HepG2 (cell line): Measurements from ENCODE around the gene FAM156A. TPM values are rescaled to one million over a fixed set of nuclear protein-coding genes. Genes with fewer than 3 reads are reported as not detected.
"Not testable (repeated sequence)": the region's sequence is repeated elsewhere in the genome, so short reads cannot be mapped to it uniquely, and the experiment has no call there.

Experiments
- ATAC-seq: fragments of 200-7000 bp; cut with Tn5 transposase; 3 replicates; pipeline ENCODE4 v1.9.1; 2020; ENCODE audit warnings: mild to moderate bottlenecking, moderate library complexity
- BruUV-seq: library from RNA; stranded (reverse); fragments of 400-500 nt; replicated peaks from 2 replicates; lab custom pipeline; 2021; lab: Mats Ljungman, UMichigan
- CTCF ChIA-PET: fragments of 300-600 bp; formaldehyde crosslinking; extraction: SDS; loops from one replicate; lab custom pipeline; 2021; ENCODE audit warnings: low total read pairs, inconsistent platforms, low intra/inter-chr PET ratio; lab: Yijun Ruan, JAX
- POLR2A ChIA-PET: fragments of 350-600 bp; sonication (Branson Sonifier 250); formaldehyde crosslinking; loops from one replicate; lab custom pipeline; 2020; ENCODE audit warnings: antibody characterized with exemption, inconsistent platforms; lab: Yijun Ruan, JAX
- DNase-seq: peaks from one replicate; pipeline ENCODE4 v3.0.0-alpha.2; 2015; ENCODE audit warnings: low spot score
- FAIRE-seq: peaks from 3 replicates; lab custom pipeline; 2011; peaks lifted over from hg19 to GRCh38; lab: Jason Lieb, UNC
- H2AFZ ChIP-seq: one replicate; pipeline ENCODE4 v1.6.1; 2011; ENCODE audit warnings: low read length, inconsistent platforms
- H3K27ac ChIP-seq: fragments of 300-600 bp; 3 replicates; pipeline ENCODE4 v1.8.0; 2011; ENCODE audit warnings: mixed run types, mild to moderate bottlenecking, mixed read lengths, low read length, inconsistent platforms; ENCODE audit not compliant: insufficient read depth; ENCODE audit errors: extremely low read length
- H3K27me3 ChIP-seq, 2 experiments: fragments of 200-600 bp in 1 of 2; 2 replicates in 1 of 2; 3 replicates in 1 of 2; pipeline versions ENCODE4 v1.6.0 to v1.8.0; 2011; ENCODE audit warnings: low read length in 2 of 2, mild to moderate bottlenecking in 2 of 2, moderate library complexity in 2 of 2, inconsistent platforms in 1 of 2; ENCODE audit not compliant: insufficient read depth in 2 of 2, control insufficient read depth in 1 of 2
- H3K36me3 ChIP-seq, 2 experiments: fragments of 200-600 bp in 1 of 2; replicated peaks in 1 of 2; 2 replicates in 1 of 2; 3 replicates in 1 of 2; pipeline versions ENCODE4 v1.5.1 to v1.8.0; 2011; ENCODE audit warnings: low read length in 2 of 2, inconsistent platforms in 1 of 2; ENCODE audit not compliant: insufficient read depth in 2 of 2, control insufficient read depth in 1 of 2
- H3K4me1 ChIP-seq: 2 replicates; pipeline ENCODE4 v1.5.1; 2012; ENCODE audit warnings: low read length, inconsistent platforms; ENCODE audit not compliant: insufficient read depth
- H3K4me2 ChIP-seq: 2 replicates; pipeline ENCODE4 v1.6.0; 2011; ENCODE audit warnings: low read depth, low read length, inconsistent platforms
- H3K4me3 ChIP-seq, 3 experiments: fragments of 200-600 bp in 1 of 3; sonication (generic), shearing (Covaris generic) in 1 of 3; replicated peaks in 1 of 3; 2 replicates each; pipeline ENCODE4 v1.5.1; 2011 to 2016; ENCODE audit warnings: low read length in 3 of 3, inconsistent platforms in 2 of 3, low read depth in 2 of 3, mild to moderate bottlenecking in 2 of 3, control low read depth in 1 of 3, mixed read lengths in 1 of 3; ENCODE audit not compliant: insufficient read depth in 1 of 3
- H3K79me2 ChIP-seq: one replicate; pipeline ENCODE4 v1.6.1; 2011; ENCODE audit warnings: low read length, inconsistent platforms; ENCODE audit not compliant: insufficient read depth
- H3K9ac ChIP-seq: 2 replicates; pipeline ENCODE4 v1.6.0; 2011; ENCODE audit warnings: mild to moderate bottlenecking, low read depth, low read length, inconsistent platforms; ENCODE audit not compliant: insufficient read depth
- H3K9me3 ChIP-seq: 2 replicates; pipeline ENCODE4 v1.5.1; 2012; ENCODE audit warnings: mild to moderate bottlenecking, low read length
- H4K20me1 ChIP-seq: 2 replicates; pipeline ENCODE4 v1.6.0; 2011; ENCODE audit warnings: inconsistent platforms, mild to moderate bottlenecking, low read length, moderate library complexity; ENCODE audit not compliant: insufficient read depth
- WGBS: methylation state at CpG from one replicate; pipeline ENCODE4 v1.1.6; 2017; ENCODE audit warnings: low lambda C conversion rate; 5-methylcytosine and 5-hydroxymethylcytosine counted together
- in situ Hi-C: cut with HindIII; loops from 2 replicates; pipeline ENCODE4 v1.10.0; 2017; ENCODE audit warnings: low pct_unique_long_range_greater_than_20kb; ENCODE audit not compliant: extremely low pct_ligation_motif_present
- intact Hi-C: fragments of 100-400 bp; cut with micrococcal nuclease; formaldehyde crosslinking; loops from one replicate; pipeline ENCODE4 v1.10.0; 2022; ENCODE audit not compliant: unreplicated experiment
- polyA plus RNA-seq, 8 experiments: library from polyadenylated mRNA; depleted of rRNA in 3 of 8; stranded (reverse) in 7 of 8; unstranded in 1 of 8; fragments of >200 nt; fragmentation: Illumina TruSeq in 4 of 8; extraction: Trizol in 4 of 8; gene quantifications; 2 replicates each; pipeline versions ENCODE4 v1.2.1 to v1.2.3, GENCODE V29; 2011 to 2016; ENCODE audit warnings: low read depth in 4 of 8, missing spikeins in 1 of 8, mixed read lengths in 1 of 8; ENCODE audit not compliant: insufficient read depth in 1 of 8
- total RNA-seq, 5 experiments: library from RNA; depleted of rRNA; stranded (reverse); fragments of >200 nt; fragmentation: Illumina TruSeq; extraction: Trizol; gene quantifications; 2 replicates each; pipeline ENCODE4 v1.2.3, GENCODE V29; 2016; ENCODE audit warnings: low read depth in 1 of 5

FAM156A gene
- total and polyA plus RNA-seq, 2 of the 13 experiments (the other 11 are each of a cell fraction or from before 2014, with no cell fraction given): 15.4 to 53.8 TPM

DNA sequence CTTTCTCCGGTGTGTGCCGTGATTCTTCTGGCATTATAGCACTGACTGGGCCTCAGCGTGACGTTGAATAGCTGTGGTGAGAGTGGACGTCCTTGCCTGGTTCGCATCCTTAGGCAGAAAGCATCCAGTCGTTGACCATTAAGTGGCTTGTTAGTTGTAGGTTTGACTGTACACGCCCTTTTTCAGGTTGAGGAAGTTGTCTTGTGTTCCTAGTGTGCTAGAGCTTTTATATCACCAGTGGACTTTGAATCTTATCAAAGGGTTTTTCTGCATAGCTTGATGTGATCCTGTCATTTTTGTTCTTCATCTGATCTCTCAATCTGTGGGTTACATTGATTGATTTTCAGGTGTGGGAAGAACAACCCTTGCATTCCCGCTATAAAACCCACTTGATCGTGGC is 52.8 kb downstream of the FAM156A start:
- BruUV-seq, H3K36me3 ChIP-seq, POLR2A ChIA-PET, FAIRE-seq, H3K27ac ChIP-seq, H3K4me1 ChIP-seq, H3K4me2 ChIP-seq, intact Hi-C loops, H3K79me2 ChIP-seq, H4K20me1 ChIP-seq, in situ Hi-C loops, H3K9me3 ChIP-seq, H3K27me3 ChIP-seq, CTCF ChIA-PET, ATAC-seq, H2AFZ ChIP-seq, H3K4me3 ChIP-seq, DNase-seq, H3K9ac ChIP-seq: not testable (repeated sequence)
- no CpG with 5 or more reads among the region's 10 CpGs for WGBS

Other genes starting within 250 kb of the FAM156A start
- gene SSX2B, start 207.3 kb downstream of the FAM156A start, total RNA-seq (2016; rRNA removed; fragmentation: Illumina TruSeq; extraction: Trizol): not detected in 2 replicates
- gene SSX2B, start 207.3 kb downstream of the FAM156A start, polyA plus RNA-seq (2011; rRNA removed): not detected in 2 replicates
- gene SPANXN5, start 161.1 kb downstream of the FAM156A start, total RNA-seq (2016; rRNA removed; fragmentation: Illumina TruSeq; extraction: Trizol): not detected in 2 replicates
- gene SPANXN5, start 161.1 kb downstream of the FAM156A start, polyA plus RNA-seq (2011; rRNA removed): not detected in 2 replicates
- not detected in 2 replicates for gene XAGE5, start 147.2 kb downstream of the FAM156A start, total RNA-seq (2016; rRNA removed; fragmentation: Illumina TruSeq; extraction: Trizol)
- not detected in 2 replicates for gene XAGE5, start 147.2 kb downstream of the FAM156A start, polyA plus RNA-seq (2011; rRNA removed)
- gene XAGE3, start 90.4 kb downstream of the FAM156A start, total RNA-seq (2016; rRNA removed; fragmentation: Illumina TruSeq; extraction: Trizol): not detected in 2 replicates
- not detected in 2 replicates for gene XAGE3, start 90.4 kb downstream of the FAM156A start, polyA plus RNA-seq (2011; rRNA removed)
- 6.3 and 7.8 TPM in 2 replicates for gene FAM156B, start 61.2 kb downstream of the FAM156A start, total RNA-seq (2016; rRNA removed; fragmentation: Illumina TruSeq; extraction: Trizol)
- 82.1 and 85.9 TPM in 2 replicates for gene FAM156B, start 61.2 kb downstream of the FAM156A start, polyA plus RNA-seq (2011; rRNA removed)
- not detected in 2 replicates for gene GPR173, start 90.3 kb upstream of the FAM156A start, total RNA-seq (2016; rRNA removed; fragmentation: Illumina TruSeq; extraction: Trizol)
- 0.04 and 0.10 TPM in 2 replicates for gene GPR173, start 90.3 kb upstream of the FAM156A start, polyA plus RNA-seq (2011; rRNA removed)
- gene TSPYL2, start 123.8 kb upstream of the FAM156A start, total RNA-seq (2016; rRNA removed; fragmentation: Illumina TruSeq; extraction: Trizol): 6.5 and 10.1 TPM in 2 replicates
- gene TSPYL2, start 123.8 kb upstream of the FAM156A start, polyA plus RNA-seq (2011; rRNA removed): 13.8 and 15.5 TPM in 2 replicates
- 3.5 and 4.4 TPM in 2 replicates for gene KANTR, start 135.6 kb upstream of the FAM156A start, total RNA-seq (2016; rRNA removed; fragmentation: Illumina TruSeq; extraction: Trizol)
- 7.1 and 9.0 TPM in 2 replicates for gene KANTR, start 135.6 kb upstream of the FAM156A start, polyA plus RNA-seq (2011; rRNA removed)